Spinal cord (tissue), 10 donors: ENCODE measurements around the gene DNAJA4. TPM values are rescaled to one million over a fixed set of nuclear protein-coding genes. Genes with fewer than 3 reads are reported as not detected.
A peak's percentile ranks its signal among the peaks of the same experiment; 100 is the strongest.

ENCODE experiments used
- DNase-seq, 6 donors: peaks; one replicate each; pipeline versions ENCODE4 v3.0.0 to v3.0.0-alpha.2; 2013 to 2015; ENCODE audit warnings: low spot score in 6 of 6, low read depth in 4 of 6
- H3K27ac ChIP-seq: one replicate; pipeline ENCODE4 v1.5.1; 2013; ENCODE audit warnings: low read depth, low read length, control low read depth
- H3K27me3 ChIP-seq: one replicate; pipeline ENCODE4 v1.6.1; 2013; ENCODE audit warnings: low read length; ENCODE audit not compliant: control insufficient read depth, insufficient read depth
- H3K36me3 ChIP-seq: one replicate; pipeline ENCODE4 v1.6.1; 2013; ENCODE audit warnings: low read length; ENCODE audit not compliant: control insufficient read depth, insufficient read depth
- H3K4me1 ChIP-seq: one replicate; pipeline ENCODE4 v1.6.1; 2013; ENCODE audit warnings: low read length; ENCODE audit not compliant: control insufficient read depth, insufficient read depth
- H3K4me3 ChIP-seq: one replicate; pipeline ENCODE4 v1.5.1; 2013; ENCODE audit warnings: low read depth, low read length, control low read depth
- H3K9me3 ChIP-seq: one replicate; pipeline ENCODE4 v1.6.1; 2013; ENCODE audit warnings: low read length; ENCODE audit not compliant: control insufficient read depth, insufficient read depth
- WGBS: methylation state at CpG from one replicate; pipeline ENCODE4 v1.1.5; 2013; ENCODE audit warnings: missing lambda C conversion rate; ENCODE audit not compliant: insufficient coverage; 5-methylcytosine and 5-hydroxymethylcytosine counted together
- polyA plus RNA-seq, 2 donors: library from polyadenylated mRNA; unstranded; fragments of 120-200 nt; gene quantifications; one replicate each; pipeline ENCODE4 v1.2.1, GENCODE V29; 2013; ENCODE audit not compliant: insufficient read length in 2 of 2
- total RNA-seq, 2 donors: library from RNA; depleted of rRNA in 1 of 2; stranded (reverse); fragments of 120-200 nt in 1 of 2; fragments of >200 nt in 1 of 2; gene quantifications; one replicate each; pipeline versions ENCODE4 v1.2.3 to v1.2.4, GENCODE V29; 2013 to 2014
- donor health status: healthy.

DNAJA4 gene
- total and polyA plus RNA-seq, 4 donors = 21.7 to 72.7 (median 63.2) TPM

- no peak for DNase-seq
These were observed 26.7 kb downstream of the DNAJA4 start for GRCh38 chr15:78291052-78291451.

GRCh38 chr15:78291698-78292097, 27.3 kb downstream of the DNAJA4 start:
- Histone ChIP-seq H3K4me1 (no peaks in the 10 kb centered on the region), H3K4me3 (no peak overlapping the region), H3K27me3 (no peaks in the 10 kb centered on the region), H3K36me3 (peaks cover 24% of the 10 kb centered on the region), H3K9me3 (no peaks in the 10 kb centered on the region), H3K27ac (no peak overlapping the region)
- 100% methylated on average over 2 of the region's 2 CpGs for WGBS
- no peak for DNase-seq

More at GRCh38 chr15:78291052-78291451, 26.7 kb downstream of the DNAJA4 start:
- H3K4me3 ChIP-seq = no peak overlapping the region
- no CpG with 5 or more reads among the region's 2 CpGs for WGBS
- H3K36me3 ChIP-seq = peaks cover 30% of the 10 kb centered on the region
- H3K27me3 ChIP-seq = no peaks in the 10 kb centered on the region
- H3K27ac ChIP-seq = no peak overlapping the region
- H3K9me3 ChIP-seq = no peaks in the 10 kb centered on the region
- no peaks in the 10 kb centered on the region for H3K4me1 ChIP-seq

GRCh38 chr15:78292219-78292618, 27.9 kb downstream of the DNAJA4 start:
- no peak overlapping the region for H3K4me3 ChIP-seq
- H3K4me1 ChIP-seq = no peaks in the 10 kb centered on the region
- peaks cover 21% of the 10 kb centered on the region for H3K36me3 ChIP-seq
- H3K27me3 ChIP-seq = no peaks in the 10 kb centered on the region
- H3K27ac ChIP-seq = no peak overlapping the region
- DNase-seq = no peak
- H3K9me3 ChIP-seq = no peaks in the 10 kb centered on the region
- WGBS = 100% methylated on average over 1 of the region's 1 CpG

- Histone ChIP-seq H3K9me3 (no peaks in the 10 kb centered on the region), H3K27ac (peak within 1 kb of the TSS; percentile 72)
- under 1% methylated on average over 55 of the region's 55 CpGs for WGBS
These were observed 35.0 kb downstream of the DNAJA4 start, which contains the start of gene SKIC8 for GRCh38 chr15:78299101-78299930. Gene SKIC8, minus strand, starts transcription at chr15:78299609. Its CDS starts 3,923 bp downstream, at chr15:78295686.

DNA sequence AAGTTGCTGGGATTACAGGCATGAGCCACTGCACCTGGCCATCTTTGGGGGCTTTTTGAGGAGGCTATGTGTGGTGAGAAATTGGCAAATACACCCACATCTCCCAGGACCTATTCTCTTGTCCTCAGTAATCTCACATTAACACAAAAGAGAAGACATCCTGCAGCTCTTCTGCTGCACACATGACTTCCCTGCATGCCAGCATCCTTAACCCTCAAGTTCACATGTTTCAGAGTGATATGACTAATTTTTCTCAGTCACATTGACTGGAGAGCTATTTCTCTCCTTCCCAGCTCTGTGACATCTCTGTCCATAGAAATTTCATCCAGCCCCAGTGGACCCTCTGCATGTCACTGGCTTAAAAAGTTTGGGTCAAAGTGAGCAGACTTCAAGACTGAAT, 37.0 kb downstream of the DNAJA4 start:
- no peak for DNase-seq
- Histone ChIP-seq H3K27me3 (peaks cover 11% of the 10 kb centered on the region), H3K4me3 (no peak overlapping the region), H3K9me3 (no peaks in the 10 kb centered on the region), H3K4me1 (peaks cover 11% of the 10 kb centered on the region), H3K36me3 (no peaks in the 10 kb centered on the region), H3K27ac (no peak overlapping the region)

More at GRCh38 chr15:78299101-78299930, 35.0 kb downstream of the DNAJA4 start, which contains the start of gene SKIC8:
- peak; percentile 78 to 98 (median 90) for DNase-seq
- no peaks in the 10 kb centered on the region for H3K36me3 ChIP-seq
- H3K4me1 ChIP-seq = peaks cover 11% of the 10 kb centered on the region
- peaks cover 10% of the 10 kb centered on the region for H3K27me3 ChIP-seq
- H3K4me3 ChIP-seq = peak within 1 kb of the TSS; percentile 90

GRCh38 chr15:78301828-78302227, 37.5 kb downstream of the DNAJA4 start:
- no CpG with 5 or more reads among the region's 3 CpGs for WGBS
- H3K4me3 ChIP-seq = no peak overlapping the region
- H3K27ac ChIP-seq = no peak overlapping the region
- H3K27me3 ChIP-seq = peaks cover 11% of the 10 kb centered on the region
- H3K4me1 ChIP-seq = peaks cover 16% of the 10 kb centered on the region
- no peaks in the 10 kb centered on the region for H3K9me3 ChIP-seq
- no peak for DNase-seq
- no peaks in the 10 kb centered on the region for H3K36me3 ChIP-seq

GRCh38 chr15:78302579-78303312, 38.4 kb downstream of the DNAJA4 start:
- Histone ChIP-seq H3K36me3 (no peaks in the 10 kb centered on the region), H3K27me3 (peaks cover 11% of the 10 kb centered on the region), H3K4me1 (peaks cover 16% of the 10 kb centered on the region), H3K27ac (peak overlapping the region; percentile 38), H3K9me3 (no peaks in the 10 kb centered on the region), H3K4me3 (no peak overlapping the region)
- no peak for DNase-seq
- WGBS = 44% methylated on average over 2 of the region's 5 CpGs

DNA sequence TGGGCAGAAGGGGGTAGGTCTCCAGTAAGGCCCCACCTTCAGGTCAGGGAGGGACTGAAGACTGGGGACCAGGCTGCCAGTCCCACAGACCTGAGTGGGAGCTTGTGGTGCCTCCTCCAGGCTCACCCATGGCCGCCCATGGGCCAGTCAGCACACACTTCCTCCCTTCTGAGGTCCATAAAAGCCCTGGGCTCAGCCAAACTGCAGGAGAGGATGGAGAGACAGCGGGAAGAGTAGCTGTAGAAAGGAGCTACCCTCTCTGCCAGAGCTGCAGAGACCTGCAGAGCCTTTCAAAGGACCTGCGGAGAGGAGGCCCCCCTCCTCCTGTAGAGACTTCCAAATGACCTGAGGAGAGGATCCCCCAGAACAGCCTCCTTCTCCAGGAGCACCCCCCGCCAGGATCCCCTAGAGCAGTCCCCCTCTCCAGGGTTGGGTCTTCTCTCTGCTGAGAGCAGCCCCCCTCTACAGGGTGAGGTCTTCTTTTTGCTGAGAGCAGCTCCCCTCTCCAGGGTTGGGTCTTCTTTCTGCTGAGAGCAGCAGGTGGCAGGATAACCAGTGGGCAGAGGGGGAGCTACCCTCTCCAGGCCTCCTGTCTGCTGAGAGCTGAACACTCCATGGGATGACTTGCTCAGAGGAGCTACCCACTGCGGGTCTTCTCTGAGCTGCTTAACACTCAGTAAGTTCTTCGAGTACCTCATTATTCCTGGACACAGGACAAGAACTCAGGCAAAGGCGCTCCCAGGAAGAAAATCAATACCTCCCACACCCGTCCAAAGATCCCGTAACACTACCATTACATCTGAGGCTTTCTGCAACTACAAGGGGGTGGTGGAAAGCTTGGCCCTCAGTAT, 40.1 kb downstream of the DNAJA4 start:
- no peak overlapping the region for H3K27ac ChIP-seq
- H3K4me1 ChIP-seq = peaks cover 26% of the 10 kb centered on the region
- H3K27me3 ChIP-seq = peaks cover 13% of the 10 kb centered on the region
- H3K36me3 ChIP-seq = no peaks in the 10 kb centered on the region
- no peak for DNase-seq
- WGBS = 87% methylated on average over 4 of the region's 9 CpGs
- H3K9me3 ChIP-seq = no peaks in the 10 kb centered on the region
- H3K4me3 ChIP-seq = no peak overlapping the region

DNA sequence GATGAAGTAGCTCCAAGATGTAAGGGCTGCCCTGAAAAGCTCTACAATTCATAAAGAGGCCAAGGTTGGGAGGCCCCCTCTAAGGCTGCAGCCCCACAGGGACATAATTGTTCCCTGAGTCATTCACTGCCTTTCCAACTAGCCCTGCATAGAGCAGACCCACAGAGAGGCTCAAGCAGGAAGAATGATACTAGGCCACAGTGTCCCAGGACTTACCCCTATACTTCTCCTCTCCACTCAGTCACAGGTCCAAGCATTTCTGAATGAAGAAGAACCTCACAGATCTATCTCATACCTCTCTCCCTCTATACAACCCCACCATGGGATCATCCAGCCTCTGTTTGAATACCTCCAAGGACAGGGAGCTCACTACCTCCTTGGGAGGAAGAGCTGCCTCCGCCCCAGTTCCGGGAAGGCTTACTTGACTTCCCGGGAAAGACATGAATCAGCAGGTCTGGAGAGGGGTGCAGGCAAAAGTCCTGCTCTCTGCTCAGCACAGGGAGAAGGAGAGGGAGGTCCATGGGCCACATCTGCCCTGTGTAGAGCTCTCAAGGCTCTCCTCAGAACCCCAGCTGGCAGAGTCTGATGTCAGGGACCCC, 41.9 kb downstream of the DNAJA4 start:
- H3K4me1 ChIP-seq = peaks cover 20% of the 10 kb centered on the region
- H3K4me3 ChIP-seq = no peak overlapping the region
- H3K27ac ChIP-seq = no peak overlapping the region
- H3K9me3 ChIP-seq = no peaks in the 10 kb centered on the region
- DNase-seq = no peak
- WGBS = no CpG with 5 or more reads among the region's 3 CpGs
- H3K36me3 ChIP-seq = no peaks in the 10 kb centered on the region
- H3K27me3 ChIP-seq = peaks cover 13% of the 10 kb centered on the region
